ENCODE results near the gene ZNF514. TPM values are rescaled to one million over a fixed set of nuclear protein-coding genes. Genes with fewer than 3 reads are reported as not detected.

Gene ZNF514
- total RNA-seq, 1 donor from 2014 or later: 8.1 TPM

GRCh38 chr2:95121407-95122196 is 38.0 kb downstream of the ZNF514 start, which contains the start of gene MRPS5:
TSS of gene MRPS5 (minus strand) at chr2:95121808. CDS start at chr2:95121791, 17 bp downstream.
- peak within 1 kb of the TSS; percentile 100 for H2AFZ ChIP-seq (ENCODE audit: low read depth, low read length)
- peaks cover 45% of the 10 kb centered on the region for H3K79me2 ChIP-seq (ENCODE audit: insufficient read depth, low read length)
- peaks cover 4% of the 10 kb centered on the region for H3K4me1 ChIP-seq (ENCODE audit: insufficient read depth, low read length)
- peak within 1 kb of the TSS; percentile 93 for H3K4me3 ChIP-seq (ENCODE audit: insufficient read depth, low read depth, low read length)
- H4K20me1 ChIP-seq (ENCODE audit: insufficient read depth, low read length): peaks cover 33% of the 10 kb centered on the region
- Mint-ChIP-seq H3K4me3 (ENCODE audit: unreplicated experiment) (peak within 1 kb of the TSS; percentile 92), H3K27me3 (ENCODE audit: low read depth, unreplicated experiment) (no peaks in the 10 kb centered on the region), H3K36me3 (ENCODE audit: low read depth, unreplicated experiment) (peaks cover 2% of the 10 kb centered on the region), H3K4me1 (ENCODE audit: low read depth, unreplicated experiment) (peaks cover 13% of the 10 kb centered on the region), H3K9me3 (ENCODE audit: unreplicated experiment) (no peaks in the 10 kb centered on the region), H3K27ac (ENCODE audit: unreplicated experiment) (peak within 1 kb of the TSS; percentile 91)
- FAIRE-seq: no peak
- no peaks in the 10 kb centered on the region for H3K36me3 ChIP-seq (ENCODE audit: insufficient read depth, low read length)
- H3K9ac ChIP-seq (ENCODE audit: low read length): peak within 1 kb of the TSS; percentile 98
- peak within 1 kb of the TSS; percentile 93 for H3K4me2 ChIP-seq (ENCODE audit: low read length)
- TF ChIP-seq, protein P1, sequence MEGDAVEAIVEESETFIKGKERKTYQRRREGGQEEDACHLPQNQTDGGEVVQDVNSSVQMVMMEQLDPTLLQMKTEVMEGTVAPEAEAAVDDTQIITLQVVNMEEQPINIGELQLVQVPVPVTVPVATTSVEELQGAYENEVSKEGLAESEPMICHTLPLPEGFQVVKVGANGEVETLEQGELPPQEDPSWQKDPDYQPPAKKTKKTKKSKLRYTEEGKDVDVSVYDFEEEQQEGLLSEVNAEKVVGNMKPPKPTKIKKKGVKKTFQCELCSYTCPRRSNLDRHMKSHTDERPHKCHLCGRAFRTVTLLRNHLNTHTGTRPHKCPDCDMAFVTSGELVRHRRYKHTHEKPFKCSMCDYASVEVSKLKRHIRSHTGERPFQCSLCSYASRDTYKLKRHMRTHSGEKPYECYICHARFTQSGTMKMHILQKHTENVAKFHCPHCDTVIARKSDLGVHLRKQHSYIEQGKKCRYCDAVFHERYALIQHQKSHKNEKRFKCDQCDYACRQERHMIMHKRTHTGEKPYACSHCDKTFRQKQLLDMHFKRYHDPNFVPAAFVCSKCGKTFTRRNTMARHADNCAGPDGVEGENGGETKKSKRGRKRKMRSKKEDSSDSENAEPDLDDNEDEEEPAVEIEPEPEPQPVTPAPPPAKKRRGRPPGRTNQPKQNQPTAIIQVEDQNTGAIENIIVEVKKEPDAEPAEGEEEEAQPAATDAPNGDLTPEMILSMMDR (IDR thresholded peaks at IDR 0.05; ENCODE audit: insufficient read depth, low read depth, low read length): no peak
- TF ChIP-seq EZH2 (IDR thresholded peaks at IDR 0.05; ENCODE audit: insufficient read depth, low read length): no peak
- DNase-seq (ENCODE audit: low read depth): peak; percentile 24
- no peaks in the 10 kb centered on the region for H3K9me3 ChIP-seq (ENCODE audit: insufficient read depth, low read depth, low read length)
- no peaks in the 10 kb centered on the region for H3K27me3 ChIP-seq (ENCODE audit: insufficient read depth, low read length)
- H3K27ac ChIP-seq (ENCODE audit: low read depth, low read length): peak within 1 kb of the TSS; percentile 98

GRCh38 chr2:95121093-95121406 is 38.6 kb downstream of the ZNF514 start:
- peak overlapping the region; percentile 98 for H3K9ac ChIP-seq (ENCODE audit: low read length)
- no peak for TF ChIP-seq EZH2 (IDR thresholded peaks at IDR 0.05; ENCODE audit: insufficient read depth, low read length)
- TF ChIP-seq, protein P1 (IDR thresholded peaks at IDR 0.05; ENCODE audit: insufficient read depth, low read depth, low read length): no peak
- H3K27ac ChIP-seq (ENCODE audit: low read depth, low read length): peak overlapping the region; percentile 98
- H3K79me2 ChIP-seq (ENCODE audit: insufficient read depth, low read length): peaks cover 45% of the 10 kb centered on the region
- peak overlapping the region; percentile 93 for H3K4me3 ChIP-seq (ENCODE audit: insufficient read depth, low read depth, low read length)
- H3K36me3 Mint-ChIP-seq (ENCODE audit: low read depth, unreplicated experiment): peaks cover 2% of the 10 kb centered on the region
- FAIRE-seq: no peak
- peak overlapping the region; percentile 100 for H2AFZ ChIP-seq (ENCODE audit: low read depth, low read length)
- no peaks in the 10 kb centered on the region for H3K36me3 ChIP-seq (ENCODE audit: insufficient read depth, low read length)
- H3K9me3 ChIP-seq (ENCODE audit: insufficient read depth, low read depth, low read length): no peaks in the 10 kb centered on the region
- peak overlapping the region; percentile 92 for H3K4me3 Mint-ChIP-seq (ENCODE audit: unreplicated experiment)
- peaks cover 4% of the 10 kb centered on the region for H3K4me1 ChIP-seq (ENCODE audit: insufficient read depth, low read length)
- H3K27me3 Mint-ChIP-seq (ENCODE audit: low read depth, unreplicated experiment): no peaks in the 10 kb centered on the region
- peak overlapping the region; percentile 93 for H3K4me2 ChIP-seq (ENCODE audit: low read length)
- H4K20me1 ChIP-seq (ENCODE audit: insufficient read depth, low read length): peaks cover 36% of the 10 kb centered on the region
- DNase-seq (ENCODE audit: low read depth): no peak
- no peaks in the 10 kb centered on the region for H3K9me3 Mint-ChIP-seq (ENCODE audit: unreplicated experiment)
- H3K4me1 Mint-ChIP-seq (ENCODE audit: low read depth, unreplicated experiment): peaks cover 13% of the 10 kb centered on the region
- H3K27ac Mint-ChIP-seq (ENCODE audit: unreplicated experiment): peak overlapping the region; percentile 91
- no peaks in the 10 kb centered on the region for H3K27me3 ChIP-seq (ENCODE audit: insufficient read depth, low read length)

DNA sequence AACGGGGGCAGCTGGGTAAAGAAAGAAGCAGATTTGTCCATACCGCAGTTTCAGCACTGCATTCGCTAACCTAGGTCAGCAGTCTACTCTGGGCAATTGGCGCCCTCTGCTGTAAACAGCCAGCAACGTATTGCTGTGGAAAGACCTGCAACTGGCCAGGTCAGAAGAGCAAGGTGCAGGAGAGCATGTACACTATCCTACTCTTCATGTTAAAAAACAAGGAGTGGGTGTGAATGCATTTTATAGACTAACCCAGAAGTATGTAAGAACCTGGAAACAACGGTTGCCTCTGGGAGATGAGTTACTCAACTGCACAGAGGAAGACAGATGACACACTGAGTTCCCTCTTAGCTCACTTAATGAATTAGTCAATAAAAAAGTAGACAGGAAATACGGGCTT is 44.2 kb downstream of the ZNF514 start:
- Histone ChIP-seq H3K27me3 (ENCODE audit: insufficient read depth, low read length) (no peaks in the 10 kb centered on the region), H3K27ac (ENCODE audit: low read depth, low read length) (no peak overlapping the region), H4K20me1 (ENCODE audit: insufficient read depth, low read length) (peaks cover 49% of the 10 kb centered on the region), H3K4me1 (ENCODE audit: insufficient read depth, low read length) (no peaks in the 10 kb centered on the region), H3K9me3 (ENCODE audit: insufficient read depth, low read depth, low read length) (no peaks in the 10 kb centered on the region), H3K9ac (ENCODE audit: low read length) (no peak overlapping the region), H2AFZ (ENCODE audit: low read depth, low read length) (no peak overlapping the region), H3K79me2 (ENCODE audit: insufficient read depth, low read length) (peaks cover 31% of the 10 kb centered on the region), H3K4me2 (ENCODE audit: low read length) (no peak overlapping the region), H3K4me3 (ENCODE audit: insufficient read depth, low read depth, low read length) (no peak overlapping the region), H3K36me3 (ENCODE audit: insufficient read depth, low read length) (peaks cover 17% of the 10 kb centered on the region)
- Mint-ChIP-seq H3K4me1 (ENCODE audit: low read depth, unreplicated experiment) (peaks cover 12% of the 10 kb centered on the region), H3K27me3 (ENCODE audit: low read depth, unreplicated experiment) (no peaks in the 10 kb centered on the region), H3K36me3 (ENCODE audit: low read depth, unreplicated experiment) (peaks cover 6% of the 10 kb centered on the region), H3K9me3 (ENCODE audit: unreplicated experiment) (no peaks in the 10 kb centered on the region), H3K4me3 (ENCODE audit: unreplicated experiment) (no peak overlapping the region), H3K27ac (ENCODE audit: unreplicated experiment) (no peak overlapping the region)
- DNase-seq (ENCODE audit: low read depth) (peak; percentile 36), FAIRE-seq (no peak)
- TF ChIP-seq, protein P1 (IDR thresholded peaks at IDR 0.05; ENCODE audit: insufficient read depth, low read depth, low read length): peak; percentile 67
- no peak for TF ChIP-seq EZH2 (IDR thresholded peaks at IDR 0.05; ENCODE audit: insufficient read depth, low read length)
